Measurements from ENCODE around the gene PHETA1. TPM values are rescaled to one million over a fixed set of nuclear protein-coding genes. Genes with fewer than 3 reads are reported as not detected.

PHETA1 gene
- total and polyA plus RNA-seq, 2 of the 13 experiments (the other 11 are each of a cell fraction or from before 2014, with no cell fraction given), result 11.3 to 20.8 TPM

GRCh38 chr12:111368788-111369495 is at the start of gene PHETA1 (continued):
- peak in 1 of 2 experiments; percentile 49; a peak in 1 of 4 replicates for TF ChIP-seq HMGXB4 (CRISPR knock-in tag; IDR thresholded peaks at IDR 0.05; ENCODE audit: borderline replicate concordance in 1 of 2, low read depth in 1 of 2)
- no peak for TF ChIP-seq ZNF615 (CRISPR knock-in tag; IDR thresholded peaks at IDR 0.05; ENCODE audit: borderline replicate concordance)
- no peak for TF ChIP-seq ZBTB49 (CRISPR knock-in tag; IDR thresholded peaks at IDR 0.05; ENCODE audit: borderline replicate concordance)
- no peak for TF ChIP-seq ATF4 (CRISPR knock-in tag; IDR thresholded peaks at IDR 0.05)
- TF ChIP-seq ZNF460 (CRISPR knock-in tag; IDR thresholded peaks at IDR 0.05; ENCODE audit: borderline replicate concordance), result no peak
- TF ChIP-seq USF2 (IDR thresholded peaks at IDR 0.05; ENCODE audit: low read depth, low read length), result no peak
- TF ChIP-seq USF2 (CRISPR knock-in tag; IDR thresholded peaks at IDR 0.05; ENCODE audit: borderline replicate concordance), result no peak
- peak; percentile 67; the same call in 1 of the 2 replicates for TF ChIP-seq KAT7 (CRISPR knock-in tag; IDR thresholded peaks at IDR 0.05; ENCODE audit: borderline replicate concordance)
- no peak for TF ChIP-seq ZNF296 (CRISPR knock-in tag; conservative IDR thresholded peaks at IDR 0.05)
- no peak for TF ChIP-seq EZH2 (conservative IDR thresholded peaks at IDR 0.05; ENCODE audit: low read depth, low read length)
- TF ChIP-seq ZNF576 (CRISPR knock-in tag; IDR thresholded peaks at IDR 0.05), result no peak
- TF ChIP-seq, protein P1, sequence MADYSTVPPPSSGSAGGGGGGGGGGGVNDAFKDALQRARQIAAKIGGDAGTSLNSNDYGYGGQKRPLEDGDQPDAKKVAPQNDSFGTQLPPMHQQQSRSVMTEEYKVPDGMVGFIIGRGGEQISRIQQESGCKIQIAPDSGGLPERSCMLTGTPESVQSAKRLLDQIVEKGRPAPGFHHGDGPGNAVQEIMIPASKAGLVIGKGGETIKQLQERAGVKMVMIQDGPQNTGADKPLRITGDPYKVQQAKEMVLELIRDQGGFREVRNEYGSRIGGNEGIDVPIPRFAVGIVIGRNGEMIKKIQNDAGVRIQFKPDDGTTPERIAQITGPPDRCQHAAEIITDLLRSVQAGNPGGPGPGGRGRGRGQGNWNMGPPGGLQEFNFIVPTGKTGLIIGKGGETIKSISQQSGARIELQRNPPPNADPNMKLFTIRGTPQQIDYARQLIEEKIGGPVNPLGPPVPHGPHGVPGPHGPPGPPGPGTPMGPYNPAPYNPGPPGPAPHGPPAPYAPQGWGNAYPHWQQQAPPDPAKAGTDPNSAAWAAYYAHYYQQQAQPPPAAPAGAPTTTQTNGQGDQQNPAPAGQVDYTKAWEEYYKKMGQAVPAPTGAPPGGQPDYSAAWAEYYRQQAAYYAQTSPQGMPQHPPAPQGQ (CRISPR knock-in tag; IDR thresholded peaks at IDR 0.05; ENCODE audit: borderline replicate concordance), result no peak
- TF ChIP-seq ZNF335 (CRISPR knock-in tag; IDR thresholded peaks at IDR 0.05), result no peak
- TF ChIP-seq, protein P2, sequence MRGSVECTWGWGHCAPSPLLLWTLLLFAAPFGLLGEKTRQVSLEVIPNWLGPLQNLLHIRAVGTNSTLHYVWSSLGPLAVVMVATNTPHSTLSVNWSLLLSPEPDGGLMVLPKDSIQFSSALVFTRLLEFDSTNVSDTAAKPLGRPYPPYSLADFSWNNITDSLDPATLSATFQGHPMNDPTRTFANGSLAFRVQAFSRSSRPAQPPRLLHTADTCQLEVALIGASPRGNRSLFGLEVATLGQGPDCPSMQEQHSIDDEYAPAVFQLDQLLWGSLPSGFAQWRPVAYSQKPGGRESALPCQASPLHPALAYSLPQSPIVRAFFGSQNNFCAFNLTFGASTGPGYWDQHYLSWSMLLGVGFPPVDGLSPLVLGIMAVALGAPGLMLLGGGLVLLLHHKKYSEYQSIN (CRISPR knock-in tag; IDR thresholded peaks at IDR 0.05; ENCODE audit: borderline replicate concordance), result no peak
- no peak for TF ChIP-seq ZNF674 (CRISPR knock-in tag; IDR thresholded peaks at IDR 0.05; ENCODE audit: low read depth)
- no peak for TF ChIP-seq ZMYM2 (CRISPR knock-in tag; IDR thresholded peaks at IDR 0.05)
